Measurements from ENCODE around the gene LHB. TPM values are rescaled to one million over a fixed set of nuclear protein-coding genes. Genes with fewer than 3 reads are reported as not detected.

The LHB gene
- polyA plus RNA-seq, 1 donor (not counting 4 experiments of a cell fraction or from before 2014, with no cell fraction given) = not detected

GRCh38 chr19:49011194-49011593 lies 5.7 kb downstream of the LHB start:
- no peak overlapping the region for H3K4me2 ChIP-seq (ENCODE audit: control insufficient read depth, extremely low read depth, insufficient read depth, low read depth, low read length)
- no peak overlapping the region for H3K27ac ChIP-seq (ENCODE audit: control insufficient read depth, insufficient read depth, low read length)
- H2AFZ ChIP-seq (ENCODE audit: control insufficient read depth, low read length) = no peak overlapping the region
- dilution Hi-C loops (cut with MboI; ENCODE audit: extremely low pct_ligation_motif_present, low sequenced_read_pairs) = no loop called here
- H3K9me1 ChIP-seq (ENCODE audit: control insufficient read depth, extremely low read depth, insufficient read depth, low read length) = no peaks in the 10 kb centered on the region
- H3K9ac ChIP-seq (ENCODE audit: control insufficient read depth, extremely low read depth, insufficient read depth, low read length) = no peak overlapping the region
- H3K27me3 ChIP-seq (ENCODE audit: control insufficient read depth, extremely low read depth, insufficient read depth, low read length) = no peaks in the 10 kb centered on the region
- H3K4me3 ChIP-seq (ENCODE audit: control insufficient read depth in 2 of 3, extremely low read depth in 1 of 3, insufficient read depth in 2 of 3, low read depth in 1 of 3, low read length in 3 of 3) = no peak overlapping the region
- DNase-seq (ENCODE audit: low read depth, low spot score) (no peak), FAIRE-seq (no peak)
- H3K9me3 ChIP-seq (ENCODE audit: control insufficient read depth, low read depth, low read length) = no peaks in the 10 kb centered on the region
- H4K20me1 ChIP-seq (ENCODE audit: control insufficient read depth, extremely low read depth, insufficient read depth, low read length) = no peaks in the 10 kb centered on the region
- no peaks in the 10 kb centered on the region for H3K79me2 ChIP-seq (ENCODE audit: control insufficient read depth, insufficient read depth, low read length)
- TF ChIP-seq CTCF (optimal IDR thresholded peaks at IDR 0.05 in 1 of 3, IDR thresholded peaks at IDR 0.05 in 1 of 3, conservative IDR thresholded peaks at IDR 0.05 in 1 of 3; ENCODE audit: extremely low read depth in 1 of 3, insufficient read depth in 2 of 3, low read length in 3 of 3) (no peak), EZH2 (IDR thresholded peaks at IDR 0.05; ENCODE audit: low read length) (no peak)
- peaks cover 23 to 35% of the 10 kb centered on the region in 2 experiments for H3K36me3 ChIP-seq (ENCODE audit: control insufficient read depth in 2 of 2, extremely low read depth in 1 of 2, insufficient read depth in 2 of 2, low read length in 2 of 2)
- H3K4me1 ChIP-seq (ENCODE audit: control insufficient read depth, extremely low read depth, insufficient read depth, low read length) = no peaks in the 10 kb centered on the region

GRCh38 chr19:49010453-49010852 lies 6.4 kb downstream of the LHB start:
- Histone ChIP-seq H3K79me2 (ENCODE audit: control insufficient read depth, insufficient read depth, low read length) (no peaks in the 10 kb centered on the region), H2AFZ (ENCODE audit: control insufficient read depth, low read length) (no peak overlapping the region), H3K4me2 (ENCODE audit: control insufficient read depth, extremely low read depth, insufficient read depth, low read depth, low read length) (no peak overlapping the region), H3K36me3 (ENCODE audit: control insufficient read depth in 2 of 2, extremely low read depth in 1 of 2, insufficient read depth in 2 of 2, low read length in 2 of 2) (peaks cover 26 to 38% of the 10 kb centered on the region in 2 experiments), H3K4me1 (ENCODE audit: control insufficient read depth, extremely low read depth, insufficient read depth, low read length) (no peaks in the 10 kb centered on the region), H3K27me3 (ENCODE audit: control insufficient read depth, extremely low read depth, insufficient read depth, low read length) (no peaks in the 10 kb centered on the region), H3K9me1 (ENCODE audit: control insufficient read depth, extremely low read depth, insufficient read depth, low read length) (no peaks in the 10 kb centered on the region), H3K9me3 (ENCODE audit: control insufficient read depth, low read depth, low read length) (no peaks in the 10 kb centered on the region), H3K4me3 (ENCODE audit: control insufficient read depth in 2 of 3, extremely low read depth in 1 of 3, insufficient read depth in 2 of 3, low read depth in 1 of 3, low read length in 3 of 3) (no peak overlapping the region), H3K9ac (ENCODE audit: control insufficient read depth, extremely low read depth, insufficient read depth, low read length) (no peak overlapping the region), H3K27ac (ENCODE audit: control insufficient read depth, insufficient read depth, low read length) (no peak overlapping the region), H4K20me1 (ENCODE audit: control insufficient read depth, extremely low read depth, insufficient read depth, low read length) (no peaks in the 10 kb centered on the region)
- no peak for TF ChIP-seq EZH2 (IDR thresholded peaks at IDR 0.05; ENCODE audit: low read length)
- no peak for DNase-seq (ENCODE audit: low read depth, low spot score)
- FAIRE-seq = no peak
- dilution Hi-C loops (cut with MboI; ENCODE audit: extremely low pct_ligation_motif_present, low sequenced_read_pairs) = no loop called here

- DNase-seq (ENCODE audit: low read depth, low spot score) = no peak
- TF ChIP-seq CTCF (optimal IDR thresholded peaks at IDR 0.05 in 1 of 3, IDR thresholded peaks at IDR 0.05 in 1 of 3, conservative IDR thresholded peaks at IDR 0.05 in 1 of 3; ENCODE audit: extremely low read depth in 1 of 3, insufficient read depth in 2 of 3, low read length in 3 of 3) (no peak), EZH2 (IDR thresholded peaks at IDR 0.05; ENCODE audit: low read length) (no peak)
- H4K20me1 ChIP-seq (ENCODE audit: control insufficient read depth, extremely low read depth, insufficient read depth, low read length) = no peaks in the 10 kb centered on the region
- H3K36me3 ChIP-seq (ENCODE audit: control insufficient read depth in 2 of 2, extremely low read depth in 1 of 2, insufficient read depth in 2 of 2, low read length in 2 of 2) = peaks cover 26 to 39% of the 10 kb centered on the region in 2 experiments
- H3K27ac ChIP-seq (ENCODE audit: control insufficient read depth, insufficient read depth, low read length) = no peak overlapping the region
- no peak for FAIRE-seq
- H3K9ac ChIP-seq (ENCODE audit: control insufficient read depth, extremely low read depth, insufficient read depth, low read length) = no peak overlapping the region
- H3K79me2 ChIP-seq (ENCODE audit: control insufficient read depth, insufficient read depth, low read length) = no peaks in the 10 kb centered on the region
- H3K9me1 ChIP-seq (ENCODE audit: control insufficient read depth, extremely low read depth, insufficient read depth, low read length) = no peaks in the 10 kb centered on the region
- dilution Hi-C loops (cut with MboI; ENCODE audit: extremely low pct_ligation_motif_present, low sequenced_read_pairs) = no loop called here
- no peaks in the 10 kb centered on the region for H3K9me3 ChIP-seq (ENCODE audit: control insufficient read depth, low read depth, low read length)
- H3K4me3 ChIP-seq (ENCODE audit: control insufficient read depth in 2 of 3, extremely low read depth in 1 of 3, insufficient read depth in 2 of 3, low read depth in 1 of 3, low read length in 3 of 3) = no peak overlapping the region
- H3K4me1 ChIP-seq (ENCODE audit: control insufficient read depth, extremely low read depth, insufficient read depth, low read length) = no peaks in the 10 kb centered on the region
- H3K4me2 ChIP-seq (ENCODE audit: control insufficient read depth, extremely low read depth, insufficient read depth, low read depth, low read length) = no peak overlapping the region
- H2AFZ ChIP-seq (ENCODE audit: control insufficient read depth, low read length) = no peak overlapping the region
- no peaks in the 10 kb centered on the region for H3K27me3 ChIP-seq (ENCODE audit: control insufficient read depth, extremely low read depth, insufficient read depth, low read length)
These were observed 7.1 kb downstream of the LHB start for GRCh38 chr19:49009828-49010227.

Data from keratinocyte (primary cell).